GM19099 (cell line): ENCODE data around the gene TTYH2.

ENCODE experiments used
- POLR2A ChIP-seq: IDR thresholded peaks from 3 replicates; pipeline ENCODE4 v1.6.1; 2011; ENCODE audit warnings: low read depth; ENCODE audit not compliant: insufficient read length; ENCODE audit errors: extremely low read depth

The TTYH2 gene

GRCh38 chr17:74297941-74298340 is 84.6 kb downstream of the TTYH2 start:
- no peak for TF ChIP-seq POLR2A

GRCh38 chr17:74298778-74299177 is 85.4 kb downstream of the TTYH2 start:
- TF ChIP-seq POLR2A = no peak

GRCh38 chr17:74299226-74300009 is 86.0 kb downstream of the TTYH2 start:
- TF ChIP-seq POLR2A = no peak

GRCh38 chr17:74303305-74303704 is 89.9 kb downstream of the TTYH2 start:
- TF ChIP-seq POLR2A = no peak

- no peak for TF ChIP-seq POLR2A
Observed at GRCh38 chr17:74304184-74304583, 90.8 kb downstream of the TTYH2 start.

GRCh38 chr17:74305865-74306654 is 92.7 kb downstream of the TTYH2 start:
- no peak for TF ChIP-seq POLR2A

GRCh38 chr17:74307984-74308773 is 94.8 kb downstream of the TTYH2 start:
- no peak for TF ChIP-seq POLR2A

GRCh38 chr17:74309902-74310301 is 96.5 kb downstream of the TTYH2 start:
- TF ChIP-seq POLR2A = no peak
